K562 (cell line): Measurements from ENCODE around the gene DENND6B. TPM values are rescaled to one million over a fixed set of nuclear protein-coding genes. Genes with fewer than 3 reads are reported as not detected.

Source experiments
- ARID2 ChIP-seq: fragments of 450-650 bp; IDR thresholded peaks from 2 replicates; pipeline ENCODE4 v1.6.1; 2017; ENCODE audit warnings: antibody characterized with exemption, mild to moderate bottlenecking
- BMI1 ChIP-seq: fragments of 150-350 bp; IDR thresholded peaks from 2 replicates; pipeline ENCODE4 v1.6.1; 2014; ENCODE audit warnings: low read length
- CHD2 ChIP-seq: IDR thresholded peaks from 2 replicates; pipeline ENCODE4 v1.6.1; 2011; ENCODE audit warnings: low read depth, low read length
- E2F3 ChIP-seq: fragments of 250-450 bp; sonication (Bioruptor Pico); IDR thresholded peaks from 2 replicates; pipeline ENCODE4 v1.4.0; 2020; ENCODE audit warnings: mild to moderate bottlenecking
- FOXK1 ChIP-seq: sonication (generic); formaldehyde crosslinking; IDR thresholded peaks from 2 replicates; pipeline ENCODE4 v1.8.0; 2022; ENCODE audit warnings: missing genetic modification reagents, mild to moderate bottlenecking, borderline replicate concordance
- FOXP1 ChIP-seq: sonication (generic); formaldehyde crosslinking; IDR thresholded peaks from 2 replicates; pipeline ENCODE4 v1.8.0; 2022; ENCODE audit warnings: mild to moderate bottlenecking, missing genetic modification reagents
- HDAC8 ChIP-seq: fragments of 450-650 bp; IDR thresholded peaks from 2 replicates; pipeline ENCODE4 v1.6.1; 2016; ENCODE audit warnings: mild to moderate bottlenecking, missing genetic modification characterization, moderate library complexity, missing compliant biosample characterization
- HEY1 ChIP-seq: fragments of 250-450 bp; sonication (Bioruptor Pico); IDR thresholded peaks from 2 replicates; pipeline ENCODE4 v1.5.0; 2020; ENCODE audit warnings: mild to moderate bottlenecking, moderate library complexity, borderline replicate concordance
- ILF3 ChIP-seq: fragments of 450-650 bp; IDR thresholded peaks from 2 replicates; pipeline ENCODE4 v1.6.1; 2018; ENCODE audit warnings: antibody characterized with exemption, mild to moderate bottlenecking, moderate library complexity, borderline replicate concordance
- ILK ChIP-seq: fragments of 450-650 bp; IDR thresholded peaks from 2 replicates; pipeline ENCODE4 v1.6.1; 2016; ENCODE audit warnings: missing genetic modification characterization, low read depth, mild to moderate bottlenecking, missing compliant biosample characterization, moderate library complexity, borderline replicate concordance
- JUNB ChIP-seq: fragments of 450-650 bp; formaldehyde crosslinking; conservative IDR thresholded peaks from 2 replicates; pipeline ENCODE4 v1.4.0; 2020; ENCODE audit warnings: mild to moderate bottlenecking
- MAX ChIP-seq: sonication (generic); formaldehyde crosslinking; IDR thresholded peaks from 2 replicates; pipeline ENCODE4 v1.9.0; 2022; ENCODE audit warnings: mild to moderate bottlenecking, missing genetic modification reagents
- MCM2 ChIP-seq: fragments of 450-650 bp; IDR thresholded peaks from 2 replicates; pipeline ENCODE4 v1.6.1; 2017; ENCODE audit warnings: low read depth, mild to moderate bottlenecking
- MITF ChIP-seq: IDR thresholded peaks from 2 replicates; pipeline ENCODE4 v1.6.1; 2014; ENCODE audit warnings: antibody characterized with exemption
- NFE2L1 ChIP-seq: fragments of 450-650 bp; IDR thresholded peaks from 2 replicates; pipeline ENCODE4 v1.6.1; 2016; ENCODE audit warnings: missing genetic modification characterization, low read depth, mild to moderate bottlenecking, missing compliant biosample characterization, moderate library complexity, borderline replicate concordance
- PHF20 ChIP-seq: fragments of 450-650 bp; IDR thresholded peaks from 2 replicates; pipeline ENCODE4 v1.6.1; 2018; ENCODE audit not compliant: partially characterized antibody
- PHTF2 ChIP-seq: fragments of 250-450 bp; sonication (Bioruptor Pico); IDR thresholded peaks from 2 replicates; pipeline ENCODE4 v1.5.0; 2021; ENCODE audit warnings: mild to moderate bottlenecking
- POLR2G ChIP-seq: fragments of 200-400 bp; formaldehyde crosslinking; IDR thresholded peaks from 2 replicates; pipeline ENCODE4 v1.6.1; 2017; ENCODE audit warnings: low read depth, mild to moderate bottlenecking, antibody characterized with exemption, low read length, moderate library complexity
- PPARD ChIP-seq: fragments of 250-450 bp; sonication (Bioruptor Pico); IDR thresholded peaks from 2 replicates; pipeline ENCODE4 v1.8.0; 2022; ENCODE audit warnings: inconsistent platforms, mild to moderate bottlenecking, moderate library complexity
- RBM39 ChIP-seq: fragments of 200-400 bp; formaldehyde crosslinking; optimal IDR thresholded peaks from 2 replicates; pipeline ENCODE3; 2018; ENCODE audit warnings: low read depth, low read length
- SP2 ChIP-seq: IDR thresholded peaks from 2 replicates; pipeline ENCODE4 v1.6.1; 2011; ENCODE audit warnings: mild to moderate bottlenecking, low read depth, low read length, moderate library complexity; ENCODE audit not compliant: poor library complexity, severe bottlenecking; ENCODE audit errors: extremely low read depth
- TBP ChIP-seq: optimal IDR thresholded peaks from 2 replicates; pipeline ENCODE3; 2011; ENCODE audit warnings: low read depth, low read length, improper control_type of control experiment
- TGIF2 ChIP-seq: sonication (generic); formaldehyde crosslinking; IDR thresholded peaks from 2 replicates; pipeline ENCODE4 v1.8.1; 2022; ENCODE audit warnings: mild to moderate bottlenecking, missing genetic modification reagents, moderate library complexity
- TRIM28 ChIP-seq: fragments of 450-650 bp; IDR thresholded peaks from 2 replicates; pipeline ENCODE4 v1.6.1; 2017
- ZHX1 ChIP-seq: fragments of 150-350 bp; conservative IDR thresholded peaks from 2 replicates; pipeline ENCODE4 v1.6.1; 2014; ENCODE audit warnings: low read length
- ZNF644 ChIP-seq: fragments of 200-800 bp; sonication (Bioruptor generic); IDR thresholded peaks from 2 replicates; pipeline ENCODE4 v1.6.1; 2016; ENCODE audit warnings: low read depth, missing genetic modification characterization, missing compliant biosample characterization
- polyA plus RNA-seq, 8 experiments: library from polyadenylated mRNA; depleted of rRNA in 4 of 8; stranded (reverse) in 5 of 8; unstranded in 3 of 8; fragments of >200 nt; fragmentation: Nextera tagmentation in 2 of 8; fragmentation: Illumina TruSeq in 1 of 8; extraction: Ambion mirVana in 2 of 8; extraction: Trizol in 1 of 8; gene quantifications; 2 replicates each; pipeline versions ENCODE4 v1.2.1 to v1.2.3, GENCODE V29; 2011 to 2014; ENCODE audit warnings: inconsistent platforms in 1 of 8, missing spikeins in 1 of 8
- total RNA-seq, 7 experiments: library from RNA; depleted of rRNA in 6 of 7; stranded (reverse); fragments of >200 nt in 6 of 7; fragmentation: Illumina TruSeq in 2 of 7; extraction: Trizol in 2 of 7; gene quantifications; 2 replicates each; pipeline versions ENCODE4 v1.2.1 to v1.2.3, GENCODE V29; 2011 to 2021; ENCODE audit warnings: low replicate concordance in 1 of 7

Gene DENND6B
- total and polyA plus RNA-seq, 9 of the 15 experiments (the other 6 are each of a cell fraction or from before 2014, with no cell fraction given) = 0.07 to 3.7 (median 1.5) TPM

GRCh38 chr22:50326956-50327710 lies at the start of gene DENND6B (continued):
- no peak for TF ChIP-seq PPARD (CRISPR knock-in tag)
- TF ChIP-seq TGIF2 (CRISPR knock-in tag) = no peak
- peak; percentile 64 for TF ChIP-seq PHF20
- TF ChIP-seq RBM39 = no peak
- no peak for TF ChIP-seq ARID2
- TF ChIP-seq E2F3 (CRISPR knock-in tag) = no peak
- peak; percentile 78; the same call in 1 of the 2 replicates for TF ChIP-seq MAX (CRISPR knock-in tag)
- TF ChIP-seq NFE2L1 = no peak
- peak; percentile 93 for TF ChIP-seq ZHX1
- TF ChIP-seq TBP = peak; percentile 48
- no peak for TF ChIP-seq TRIM28
- peak; percentile 36; the same call in 1 of the 2 replicates for TF ChIP-seq FOXP1
- no peak for TF ChIP-seq FOXK1 (CRISPR knock-in tag)
- peak; percentile 87 for TF ChIP-seq POLR2G
- no peak for TF ChIP-seq MITF
- TF ChIP-seq PHTF2 (CRISPR knock-in tag) = no peak
- TF ChIP-seq SP2 = peak; percentile 66
- TF ChIP-seq ZNF644 (tag) = no peak
- no peak for TF ChIP-seq MCM2
- TF ChIP-seq ILK (tag) = no peak
- TF ChIP-seq HDAC8 (tag) = 0 out of 2 replicates have a peak, but pooled peaks have one; percentile 27
- no peak for TF ChIP-seq JUNB (CRISPR knock-in tag)
- TF ChIP-seq BMI1 = no peak
- TF ChIP-seq HEY1 (CRISPR knock-in tag) = no peak
- no peak for TF ChIP-seq ILF3
- TF ChIP-seq CHD2 = no peak
